ENCODE results near the gene BCL2A1.
"Not testable (repeated sequence)": the region's sequence is repeated elsewhere in the genome, so short reads cannot be mapped to it uniquely, and the experiment has no call there.

The BCL2A1 gene

GRCh38 chr15:79989183-79989582 lies 18.2 kb upstream of the BCL2A1 start:
- DNase-seq (ENCODE audit: low read depth), result no peak

GRCh38 chr15:79988448-79989117 lies 17.6 kb upstream of the BCL2A1 start:
- DNase-seq (ENCODE audit: low read depth), result no peak

DNA sequence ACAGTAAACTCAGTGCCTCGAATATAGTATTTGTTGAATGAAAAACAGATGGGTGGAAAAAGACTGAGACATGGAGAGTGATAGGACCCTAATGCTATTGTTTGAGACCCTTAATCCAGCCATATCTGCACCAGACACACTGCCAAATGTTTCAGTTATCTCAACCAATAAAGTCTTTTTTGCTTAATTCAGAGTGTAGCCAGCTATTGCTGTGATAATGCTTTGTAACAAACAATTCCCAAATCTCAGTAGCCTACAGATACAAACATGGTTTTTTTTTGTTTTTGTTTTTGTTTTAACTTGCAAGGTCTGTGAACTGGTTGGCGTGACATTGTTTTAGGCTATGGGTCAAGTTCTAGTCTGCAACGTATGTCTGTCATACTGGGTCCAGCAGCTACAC lies 17.0 kb upstream of the BCL2A1 start:
- DNase-seq (ENCODE audit: low read depth), result no peak

GRCh38 chr15:79987569-79987955 lies 16.6 kb upstream of the BCL2A1 start:
- DNase-seq (ENCODE audit: low read depth), result no peak

GRCh38 chr15:79981831-79982455 lies 10.9 kb upstream of the BCL2A1 start:
- DNase-seq (ENCODE audit: low read depth), result no peak

DNA sequence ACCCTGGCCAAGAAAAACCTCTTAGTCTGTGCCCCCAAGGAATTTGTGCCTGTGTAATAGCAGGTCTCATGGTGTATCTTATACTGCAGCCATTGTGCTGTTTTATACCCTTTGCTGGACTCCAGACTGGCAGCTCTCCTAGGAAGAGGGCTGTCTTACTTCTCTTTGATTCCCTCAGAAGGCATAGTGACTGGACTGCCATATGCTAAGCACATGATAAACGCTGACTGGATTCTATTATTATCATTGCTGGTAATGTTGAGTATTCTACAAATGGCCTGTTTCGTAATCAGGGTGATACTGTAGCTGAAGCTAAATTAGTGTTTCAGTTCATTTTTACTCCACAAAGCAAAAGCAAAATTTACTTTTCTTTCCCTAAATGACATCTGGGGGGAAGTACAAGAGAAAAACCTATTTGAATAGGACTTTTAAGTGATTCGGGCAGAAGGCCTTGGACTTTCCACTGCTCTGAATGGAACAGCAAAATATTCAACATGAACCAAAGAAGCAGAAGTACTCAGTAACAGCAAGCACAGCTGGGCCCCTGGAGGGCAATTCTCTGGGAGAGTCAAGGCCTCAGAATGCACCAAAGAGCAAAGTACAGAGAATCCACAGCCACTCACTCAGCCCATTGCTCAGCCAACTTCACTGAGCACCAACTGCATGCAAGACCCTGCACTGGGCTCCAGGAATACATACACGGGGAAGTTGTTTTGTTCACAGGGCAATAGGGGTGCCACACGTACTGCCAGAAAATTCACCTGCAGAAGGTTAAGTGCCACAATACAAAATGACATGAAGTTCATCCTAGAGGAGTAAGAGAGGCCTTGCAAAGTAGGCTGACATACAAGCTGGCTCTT lies 7.9 kb upstream of the BCL2A1 start:
- no peak for DNase-seq (ENCODE audit: low read depth)

GRCh38 chr15:79978260-79978654 lies 7.3 kb upstream of the BCL2A1 start:
- DNase-seq (ENCODE audit: low read depth), result no peak

DNA sequence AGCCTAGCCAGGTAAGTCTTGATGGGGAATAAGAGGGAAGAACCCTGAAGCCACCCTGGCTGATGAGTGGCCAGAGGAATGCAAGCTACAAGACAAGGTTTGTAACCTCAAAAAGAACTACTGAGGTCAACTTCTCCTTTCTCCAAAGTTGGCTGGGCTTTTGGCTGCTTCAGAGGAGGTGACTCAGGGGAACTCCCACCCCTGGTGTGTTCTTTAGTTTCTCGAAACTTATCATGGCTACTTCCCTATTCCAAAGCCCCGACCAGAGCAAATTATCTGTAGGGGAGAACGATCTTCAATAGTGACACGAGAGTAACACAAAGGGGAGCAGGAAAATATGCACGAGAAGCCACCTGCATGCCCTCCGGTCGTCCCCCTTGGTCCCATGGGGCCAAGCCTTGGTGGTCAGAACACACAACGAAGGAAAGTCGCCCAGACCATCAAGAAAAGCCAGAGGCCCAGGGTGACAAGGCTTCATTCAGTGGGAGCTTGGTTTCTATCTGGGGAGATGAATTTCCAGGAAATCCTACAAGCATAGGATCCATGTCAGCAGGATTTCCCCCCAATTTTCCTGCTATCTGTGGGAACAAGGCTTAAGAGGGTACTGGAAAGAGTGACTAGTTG lies 6.5 kb upstream of the BCL2A1 start:
- no peak for DNase-seq (ENCODE audit: low read depth)

- DNase-seq (ENCODE audit: low read depth), result no peak
These were observed 2.6 kb upstream of the BCL2A1 start for GRCh38 chr15:79973456-79974195.

- no peak for DNase-seq (ENCODE audit: low read depth)
These were observed 1.9 kb upstream of the BCL2A1 start for GRCh38 chr15:79972863-79973262.

DNA sequence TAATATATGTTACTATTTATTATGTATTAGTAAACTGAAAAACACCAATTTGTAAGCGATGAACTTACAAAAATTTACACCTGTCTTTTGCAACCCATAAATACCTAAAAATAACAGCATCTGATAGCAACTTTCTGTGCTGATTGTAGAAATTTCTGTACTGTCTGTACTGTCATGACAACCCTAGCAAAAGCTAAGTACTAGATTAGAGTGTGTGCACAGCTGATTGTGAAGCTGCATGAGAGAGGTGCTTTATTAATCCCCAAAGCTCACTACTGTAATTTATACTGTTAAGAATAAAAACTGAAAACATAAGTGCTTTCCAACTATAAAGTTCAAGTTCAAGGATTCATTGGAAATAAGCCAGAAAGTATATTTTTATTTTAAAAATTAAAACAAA lies 815 bp downstream of the BCL2A1 start:
- no peak for DNase-seq (ENCODE audit: low read depth)

DNA sequence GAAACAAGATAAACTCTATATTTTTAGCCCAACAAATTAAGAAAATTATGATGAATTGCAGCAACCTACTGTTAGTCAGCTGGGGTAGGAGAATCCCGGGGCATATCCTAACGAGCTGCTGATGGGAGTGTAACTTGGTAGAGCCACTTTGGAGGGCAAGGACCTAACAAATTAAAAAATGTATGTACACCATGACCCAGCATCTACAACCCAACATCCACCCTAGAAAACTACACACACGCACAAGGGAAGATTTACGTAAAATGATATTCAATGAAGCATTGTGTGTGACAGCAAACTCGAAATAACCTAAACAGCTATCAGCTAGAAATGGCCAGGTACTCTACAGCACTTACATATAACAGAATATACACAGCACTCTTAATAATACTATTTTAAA lies 1.9 kb downstream of the BCL2A1 start:
- DNase-seq (ENCODE audit: low read depth), result no peak

DNA sequence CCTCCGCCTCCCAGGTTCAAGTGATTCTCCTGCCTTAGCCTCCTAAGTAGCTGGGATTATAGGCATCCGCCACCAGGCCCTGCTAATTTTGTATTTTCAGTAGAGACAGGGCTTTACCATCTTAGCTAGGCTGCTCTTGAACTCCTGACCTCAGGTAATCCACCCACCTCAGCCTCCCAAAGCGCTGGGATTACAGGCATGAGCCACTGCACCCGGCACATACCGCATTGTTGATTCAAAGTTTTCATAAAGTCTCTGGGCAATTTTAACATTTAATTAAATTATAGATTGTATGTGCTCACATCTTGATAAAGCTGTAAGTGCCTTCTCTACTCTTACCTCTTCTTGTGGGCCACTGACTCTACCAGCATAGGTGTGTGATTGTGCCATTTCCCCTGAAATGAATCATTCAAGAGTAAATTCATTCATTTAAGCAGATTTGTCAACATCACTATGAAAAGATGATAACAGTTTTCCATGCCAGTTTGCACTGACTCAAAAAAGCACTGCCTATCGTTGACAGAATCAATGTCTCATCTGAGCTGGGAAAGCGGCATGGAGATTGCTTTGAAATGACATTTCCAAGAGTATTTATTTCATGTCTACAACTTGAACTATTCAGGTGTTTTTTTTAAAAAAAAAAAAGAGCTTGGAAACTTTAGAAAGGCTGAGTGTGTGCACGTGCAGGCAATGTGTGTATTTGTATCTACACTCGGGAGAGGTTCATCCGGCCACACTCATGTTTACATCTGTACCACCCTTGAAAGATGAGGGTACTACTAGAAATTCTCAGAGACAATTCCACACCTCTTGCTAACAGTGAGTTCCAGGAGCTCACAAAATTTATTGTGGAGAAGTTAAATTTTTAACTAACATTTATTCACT lies 3.5 kb downstream of the BCL2A1 start:
- no peak for DNase-seq (ENCODE audit: low read depth)

GRCh38 chr15:79966634-79967297 lies 4.2 kb downstream of the BCL2A1 start:
- no peak for DNase-seq (ENCODE audit: low read depth)

DNA sequence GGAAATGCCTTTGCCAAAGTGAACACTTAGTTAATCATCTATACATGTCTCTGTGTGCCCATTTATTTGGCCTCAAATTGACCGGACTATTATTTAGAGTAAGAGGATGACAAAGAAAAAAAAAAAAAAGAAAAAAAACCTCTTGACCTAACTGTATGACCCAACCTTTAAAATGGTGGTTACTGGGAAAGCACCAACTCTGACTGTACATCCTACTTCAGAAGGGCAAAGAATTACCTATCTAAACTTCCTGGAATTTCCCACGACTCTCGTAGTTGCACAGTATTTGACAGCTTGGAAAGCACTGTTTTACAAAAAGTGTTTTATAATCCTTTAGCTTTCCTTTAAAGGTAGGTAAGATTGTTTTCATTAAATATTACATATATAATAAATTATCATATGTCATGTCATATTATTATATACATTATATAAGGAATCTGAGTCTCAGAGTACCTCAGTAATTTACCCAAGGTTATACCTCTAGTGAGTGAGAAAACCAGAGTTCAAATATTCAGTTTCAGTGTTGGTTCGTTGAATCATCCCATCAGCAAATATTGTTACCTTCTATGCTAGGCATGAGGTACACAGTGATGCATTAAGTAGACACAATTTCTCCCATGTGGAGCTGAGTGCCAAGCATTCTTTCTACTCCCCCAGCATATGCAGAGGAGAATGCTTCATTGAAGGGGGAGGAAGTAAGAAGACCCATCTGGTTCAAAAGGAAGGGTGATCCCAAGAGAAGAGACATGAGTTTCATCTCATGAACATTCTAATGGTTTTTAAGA lies 5.0 kb downstream of the BCL2A1 start:
- DNase-seq (ENCODE audit: low read depth), result no peak

GRCh38 chr15:79964232-79964805 lies 6.7 kb downstream of the BCL2A1 start:
- no peak for DNase-seq (ENCODE audit: low read depth)

DNA sequence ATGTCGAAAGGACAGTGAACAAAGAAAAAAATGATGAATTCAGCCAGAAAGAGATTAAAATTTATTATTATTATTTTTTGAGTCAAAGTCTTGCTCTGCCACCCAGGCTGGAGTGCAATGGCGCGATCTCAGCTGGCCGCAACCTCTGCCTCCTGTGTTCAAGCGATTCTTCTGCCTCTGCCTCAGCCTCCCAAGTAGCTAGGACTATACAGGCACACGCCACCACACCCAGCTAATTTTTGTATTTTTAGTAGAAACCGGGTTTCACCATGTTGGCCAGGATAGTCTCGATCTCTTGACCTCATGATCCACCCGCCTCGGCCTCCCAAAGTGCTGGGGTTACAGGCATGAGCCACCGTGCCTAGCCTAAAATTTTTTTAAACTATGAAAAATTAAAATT lies 8.1 kb downstream of the BCL2A1 start:
- DNase-seq (ENCODE audit: low read depth), result not testable (repeated sequence)

- no peak for DNase-seq (ENCODE audit: low read depth)
These were observed 8.8 kb downstream of the BCL2A1 start for GRCh38 chr15:79962178-79962577.
